Neutrophil (primary cell): Measurements from ENCODE around the gene CKS2.
"Not testable (repeated sequence)": the region's sequence is repeated elsewhere in the genome, so short reads cannot be mapped to it uniquely, and the experiment has no call there.

Experiments
- H3K27ac ChIP-seq: fragments of 200-600 bp; sonication (generic); 2 replicates; pipeline ENCODE4 v1.5.1; 2016; ENCODE audit warnings: mild to moderate bottlenecking, moderate library complexity
- H3K27me3 ChIP-seq: fragments of 200-600 bp; sonication (generic); 2 replicates; pipeline ENCODE4 v1.6.0; 2016; ENCODE audit warnings: mild to moderate bottlenecking
- H3K36me3 ChIP-seq: fragments of 200-600 bp; sonication (generic); 2 replicates; pipeline ENCODE4 v1.5.1; 2017
- H3K4me1 ChIP-seq, 2 experiments: fragments of 200-600 bp in 1 of 2; sonication (generic) in 1 of 2; 1 replicate in 1 of 2; 2 replicates in 1 of 2; pipeline versions ENCODE4 v1.5.1 to v1.6.1; 2013 to 2016; ENCODE audit warnings: low read depth in 1 of 2, low read length in 1 of 2, mild to moderate bottlenecking in 1 of 2, moderate library complexity in 1 of 2; ENCODE audit not compliant: control insufficient read depth in 1 of 2, insufficient read depth in 1 of 2
- H3K4me3 ChIP-seq, 2 experiments: fragments of 200-600 bp in 1 of 2; sonication (generic) in 1 of 2; 1 replicate in 1 of 2; 2 replicates in 1 of 2; pipeline ENCODE4 v1.5.1; 2013 to 2016; ENCODE audit warnings: low read depth in 1 of 2, low read length in 1 of 2, mild to moderate bottlenecking in 1 of 2, moderate library complexity in 1 of 2
- H3K9me3 ChIP-seq: fragments of 200-600 bp; sonication (generic); 2 replicates; pipeline ENCODE4 v1.5.1; 2016
- TF ChIP-seq, protein P1 (sequence below): fragments of 200-600 bp; sonication (generic); IDR thresholded peaks from 2 replicates; pipeline ENCODE4 v1.5.1; 2016; ENCODE audit warnings: antibody characterized with exemption

Gene CKS2

DNA sequence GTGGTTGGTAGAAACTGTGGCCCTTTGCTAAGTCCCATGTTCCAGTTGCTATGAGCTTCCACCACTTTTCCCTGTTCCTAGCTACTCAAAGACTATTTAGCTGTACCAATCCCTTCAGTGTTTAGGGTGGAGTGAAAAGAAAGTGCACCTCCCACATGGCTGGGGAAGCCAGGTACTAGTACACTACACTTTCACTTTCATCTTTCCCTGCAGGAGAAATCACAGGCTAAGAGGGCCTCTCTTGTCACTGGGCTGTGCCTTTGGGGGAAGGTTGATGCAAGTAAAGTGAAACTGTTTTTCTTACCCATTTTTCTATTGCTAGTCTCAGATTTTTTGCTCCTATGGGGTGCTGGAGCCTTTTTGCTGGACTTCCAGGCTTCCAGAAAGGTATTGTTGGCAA is 33.5 kb upstream of the CKS2 start:
- Histone ChIP-seq H3K4me1 (peaks cover 0 to 10% of the 10 kb centered on the region in 2 experiments), H3K9me3 (peaks cover 13% of the 10 kb centered on the region), H3K36me3 (no peaks in the 10 kb centered on the region), H3K27ac (no peak overlapping the region), H3K27me3 (no peaks in the 10 kb centered on the region), H3K4me3 (no peak overlapping the region)
- TF ChIP-seq, protein P1, sequence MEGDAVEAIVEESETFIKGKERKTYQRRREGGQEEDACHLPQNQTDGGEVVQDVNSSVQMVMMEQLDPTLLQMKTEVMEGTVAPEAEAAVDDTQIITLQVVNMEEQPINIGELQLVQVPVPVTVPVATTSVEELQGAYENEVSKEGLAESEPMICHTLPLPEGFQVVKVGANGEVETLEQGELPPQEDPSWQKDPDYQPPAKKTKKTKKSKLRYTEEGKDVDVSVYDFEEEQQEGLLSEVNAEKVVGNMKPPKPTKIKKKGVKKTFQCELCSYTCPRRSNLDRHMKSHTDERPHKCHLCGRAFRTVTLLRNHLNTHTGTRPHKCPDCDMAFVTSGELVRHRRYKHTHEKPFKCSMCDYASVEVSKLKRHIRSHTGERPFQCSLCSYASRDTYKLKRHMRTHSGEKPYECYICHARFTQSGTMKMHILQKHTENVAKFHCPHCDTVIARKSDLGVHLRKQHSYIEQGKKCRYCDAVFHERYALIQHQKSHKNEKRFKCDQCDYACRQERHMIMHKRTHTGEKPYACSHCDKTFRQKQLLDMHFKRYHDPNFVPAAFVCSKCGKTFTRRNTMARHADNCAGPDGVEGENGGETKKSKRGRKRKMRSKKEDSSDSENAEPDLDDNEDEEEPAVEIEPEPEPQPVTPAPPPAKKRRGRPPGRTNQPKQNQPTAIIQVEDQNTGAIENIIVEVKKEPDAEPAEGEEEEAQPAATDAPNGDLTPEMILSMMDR: no peak

GRCh38 chr9:89278551-89278950 is 32.4 kb upstream of the CKS2 start:
- TF ChIP-seq, protein P1: no peak
- H3K4me1 ChIP-seq: peaks cover 0 to 10% of the 10 kb centered on the region in 2 experiments
- H3K27me3 ChIP-seq: no peaks in the 10 kb centered on the region
- no peaks in the 10 kb centered on the region for H3K36me3 ChIP-seq
- H3K9me3 ChIP-seq: peaks cover 8% of the 10 kb centered on the region
- no peak overlapping the region for H3K4me3 ChIP-seq
- H3K27ac ChIP-seq: no peak overlapping the region

GRCh38 chr9:89278997-89279739 is 31.8 kb upstream of the CKS2 start:
- TF ChIP-seq, protein P1: peak; percentile 48
- Histone ChIP-seq H3K36me3 (no peaks in the 10 kb centered on the region), H3K27ac (no peak overlapping the region)

DNA sequence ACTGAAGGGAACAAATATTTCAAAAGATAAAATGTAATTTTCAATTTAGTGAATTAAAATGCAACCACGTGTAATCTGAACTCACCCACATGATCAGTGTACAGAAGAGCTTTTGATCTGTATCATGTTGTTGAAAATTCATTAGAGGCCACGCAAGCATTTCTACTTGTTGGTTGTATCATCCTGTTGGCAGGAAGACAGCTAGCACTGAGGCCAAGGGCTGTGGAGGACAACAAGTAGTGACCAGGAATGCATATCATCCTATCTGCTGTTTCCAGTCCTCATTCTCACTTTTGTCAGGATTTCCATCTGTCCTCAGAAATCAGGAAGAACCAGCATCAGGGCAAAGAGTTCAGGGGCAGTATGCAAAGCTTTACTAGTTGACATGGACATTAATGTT is 29.9 kb upstream of the CKS2 start:
- Histone ChIP-seq H3K27ac (no peak overlapping the region), H3K4me1 (peaks cover 0 to 4% of the 10 kb centered on the region in 2 experiments), H3K9me3 (no peaks in the 10 kb centered on the region), H3K4me3 (no peak overlapping the region), H3K27me3 (no peaks in the 10 kb centered on the region), H3K36me3 (no peaks in the 10 kb centered on the region)
- TF ChIP-seq, protein P1: no peak

More at GRCh38 chr9:89278997-89279739, 31.8 kb upstream of the CKS2 start:
- H3K4me3 ChIP-seq: no peak overlapping the region
- H3K4me1 ChIP-seq: peaks cover 0 to 10% of the 10 kb centered on the region in 2 experiments
- peaks cover 2% of the 10 kb centered on the region for H3K9me3 ChIP-seq
- H3K27me3 ChIP-seq: no peaks in the 10 kb centered on the region

DNA sequence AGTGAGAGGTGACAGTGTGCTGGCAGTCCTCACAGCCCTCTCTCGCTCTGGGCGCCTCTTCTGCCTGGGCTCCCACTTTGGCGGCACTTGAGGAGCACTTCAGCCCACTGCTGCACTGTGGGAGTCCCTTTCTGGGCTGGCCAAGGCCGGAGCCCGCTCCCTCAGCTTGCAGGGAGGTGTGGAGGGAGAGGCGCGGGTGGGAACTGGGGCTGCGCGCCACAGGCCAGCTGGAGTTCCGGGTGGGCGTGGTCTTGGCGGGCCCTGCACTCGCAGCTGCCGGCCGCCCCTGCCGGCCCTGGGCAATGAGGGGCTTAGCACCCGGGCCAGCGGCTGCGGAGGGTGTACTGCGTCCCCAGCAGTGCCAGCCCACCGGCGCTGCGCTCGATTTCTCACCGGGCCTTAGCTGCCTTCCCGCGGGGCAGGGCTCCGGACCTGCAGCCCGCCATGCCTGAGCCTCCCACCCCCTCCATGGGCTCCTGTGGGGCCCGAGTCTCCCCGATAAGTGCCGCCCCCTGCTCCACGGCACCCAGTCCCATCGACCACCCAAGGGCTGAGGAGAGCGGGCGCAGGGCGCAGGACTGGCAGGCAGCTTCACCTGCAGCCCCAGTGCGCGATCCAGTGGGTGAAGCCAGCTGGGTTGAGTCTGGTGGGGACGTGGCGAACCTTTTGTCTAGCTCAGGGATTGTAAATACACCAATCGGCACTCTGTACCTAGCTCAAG is 28.6 kb upstream of the CKS2 start:
- H3K36me3 ChIP-seq, H3K9me3 ChIP-seq, H3K27me3 ChIP-seq, H3K4me1 ChIP-seq, H3K27ac ChIP-seq: not testable (repeated sequence)
- H3K4me3 ChIP-seq: peak overlapping the region in 1 of 2 experiments; percentile 5

DNA sequence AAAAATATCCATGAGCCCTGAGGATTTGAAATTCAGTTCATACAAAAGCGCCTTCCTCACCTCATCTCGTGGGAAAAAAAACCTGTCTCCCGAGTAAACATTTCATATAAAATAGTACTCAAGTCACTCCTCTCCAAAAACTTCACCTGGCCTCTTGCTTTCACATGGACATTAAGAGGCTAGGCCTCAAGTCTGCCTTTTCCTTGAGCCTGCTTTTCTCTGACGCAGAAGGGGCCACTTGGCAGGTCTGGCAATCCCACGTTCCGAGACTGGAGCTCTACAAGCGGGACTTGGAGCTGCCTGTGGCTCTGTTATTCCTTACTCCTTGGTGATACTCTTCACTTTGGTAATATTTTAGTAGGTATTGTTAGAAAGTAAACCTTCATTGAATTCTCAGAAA is 26.9 kb upstream of the CKS2 start:
- TF ChIP-seq, protein P1: no peak
- Histone ChIP-seq H3K4me1 (no peaks in the 10 kb centered on the region), H3K4me3 (no peak overlapping the region), H3K9me3 (no peaks in the 10 kb centered on the region), H3K27me3 (no peaks in the 10 kb centered on the region), H3K27ac (no peak overlapping the region), H3K36me3 (no peaks in the 10 kb centered on the region)
